OCI-LY1 (cell line): ENCODE data around the gene KRTAP1-5.

Source experiments
- H2AFZ ChIP-seq: fragments of 200-600 bp; sonication (generic), shearing (Covaris generic); 2 replicates; pipeline ENCODE4 v1.6.0; 2014; ENCODE audit warnings: antibody characterized with exemption, mild to moderate bottlenecking, low read length
- H3F3A ChIP-seq: fragments of 200-600 bp; sonication (generic), shearing (Covaris generic); 2 replicates; pipeline ENCODE4 v1.6.0; 2014; ENCODE audit warnings: mild to moderate bottlenecking, antibody characterized with exemption, low read length, moderate library complexity; ENCODE audit not compliant: insufficient read depth
- H3K27ac ChIP-seq: fragments of 200-600 bp; sonication (generic); 2 replicates; pipeline ENCODE4 v1.5.1; 2014; ENCODE audit warnings: low read length, mixed run types, mild to moderate bottlenecking, low read depth; ENCODE audit not compliant: poor library complexity, severe bottlenecking
- H3K27me3 ChIP-seq: fragments of 200-600 bp; sonication (generic); 2 replicates; pipeline ENCODE4 v1.6.0; 2014; ENCODE audit warnings: antibody characterized with exemption, mild to moderate bottlenecking, low read length, moderate library complexity; ENCODE audit not compliant: insufficient read depth
- H3K36me3 ChIP-seq: fragments of 200-600 bp; sonication (generic); 2 replicates; pipeline ENCODE4 v1.6.1; 2014; ENCODE audit warnings: mild to moderate bottlenecking, antibody characterized with exemption, low read length, moderate library complexity, mixed read lengths; ENCODE audit not compliant: insufficient read depth
- H3K4me1 ChIP-seq: fragments of 200-600 bp; sonication (generic); 2 replicates; pipeline ENCODE4 v1.5.1; 2014; ENCODE audit warnings: mild to moderate bottlenecking, low read length, moderate library complexity; ENCODE audit not compliant: insufficient read depth, severe bottlenecking
- H3K4me2 ChIP-seq: fragments of 200-600 bp; sonication (generic), shearing (Covaris generic); 2 replicates; pipeline ENCODE4 v1.6.1; 2014; ENCODE audit warnings: low read length
- H3K4me3 ChIP-seq: fragments of 200-600 bp; sonication (generic); 2 replicates; pipeline ENCODE4 v1.5.1; 2014; ENCODE audit warnings: low read length, low read depth, mild to moderate bottlenecking, mixed read lengths; ENCODE audit not compliant: poor library complexity, severe bottlenecking
- H3K79me2 ChIP-seq: fragments of 200-600 bp; shearing (Covaris generic); 2 replicates; pipeline ENCODE4 v1.6.1; 2016; ENCODE audit warnings: mixed run types, low read length, mixed read lengths; ENCODE audit not compliant: insufficient read depth
- H3K9ac ChIP-seq: fragments of 200-600 bp; sonication (generic), shearing (Covaris generic); 2 replicates; pipeline ENCODE4 v1.6.1; 2014; ENCODE audit warnings: mild to moderate bottlenecking, low read length, mixed read lengths
- H3K9me2 ChIP-seq: fragments of 200-600 bp; sonication (generic), shearing (Covaris generic); 2 replicates; pipeline ENCODE4 v1.6.1; 2014; ENCODE audit warnings: low read depth, mild to moderate bottlenecking, low read length, mixed read lengths
- H3K9me3 ChIP-seq: fragments of 200-600 bp; shearing (Covaris generic); 2 replicates; pipeline ENCODE4 v1.6.1; 2014; ENCODE audit warnings: low read length, mixed read lengths
- H4K20me1 ChIP-seq: fragments of 200-600 bp; sonication (generic), shearing (Covaris generic); 2 replicates; pipeline ENCODE4 v1.6.0; 2016; ENCODE audit warnings: mild to moderate bottlenecking, low read length; ENCODE audit not compliant: insufficient read depth
- CTCF ChIP-seq: fragments of 200-600 bp; sonication (generic), shearing (Covaris generic); IDR thresholded peaks from 2 replicates; pipeline ENCODE4 v1.5.1; 2017; ENCODE audit warnings: mild to moderate bottlenecking, antibody characterized with exemption, low read length, moderate library complexity, mixed read lengths
- EZH2 ChIP-seq: fragments of 200-600 bp; sonication (generic), shearing (Covaris generic); IDR thresholded peaks from 2 replicates; pipeline ENCODE4 v1.8.0; 2017; ENCODE audit warnings: borderline replicate concordance, mixed run types, mild to moderate bottlenecking, antibody characterized with exemption, low read length, moderate library complexity, mixed read lengths

KRTAP1-5 gene

DNA sequence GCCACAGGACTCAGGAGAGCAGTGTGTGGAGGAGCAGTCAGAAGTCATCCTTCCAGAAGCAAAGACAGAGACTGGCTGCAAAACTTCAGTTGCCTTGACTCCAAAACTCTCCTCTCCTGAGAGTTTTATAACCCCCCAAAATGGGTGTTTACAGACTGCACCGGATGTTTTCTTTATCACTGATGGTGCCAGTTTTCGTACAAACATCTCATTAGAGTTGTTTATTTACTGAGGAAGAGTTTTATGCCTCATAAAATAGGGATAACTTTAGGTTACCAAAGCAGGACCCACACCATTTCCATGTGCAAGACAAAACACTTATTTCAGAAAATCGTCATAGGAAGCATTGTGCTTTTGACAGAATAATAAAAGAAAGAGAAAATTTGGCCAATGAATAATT lies 42.8 kb downstream of the KRTAP1-5 start, which contains the start of gene KRT40:
KRT40 (minus strand) TSS at position 101 of the 400 bp plus-strand sequence; CDS start at position 48, 53 bp downstream.
- Histone ChIP-seq H3K79me2 (no peaks in the 10 kb centered on the region), H3K9ac (no peak within 1 kb of the TSS), H3K4me1 (no peaks in the 10 kb centered on the region), H3K4me3 (no peak within 1 kb of the TSS), H3K27me3 (no peaks in the 10 kb centered on the region), H2AFZ (no peak within 1 kb of the TSS), H4K20me1 (no peaks in the 10 kb centered on the region), H3K27ac (no peak within 1 kb of the TSS), H3K9me3 (no peaks in the 10 kb centered on the region), H3K36me3 (no peaks in the 10 kb centered on the region), H3F3A (no peaks in the 10 kb centered on the region), H3K9me2 (no peaks in the 10 kb centered on the region), H3K4me2 (no peak within 1 kb of the TSS)
- TF ChIP-seq CTCF (no peak), EZH2 (no peak)

GRCh38 chr17:40981115-40981514 lies 45.9 kb downstream of the KRTAP1-5 start:
- no peak overlapping the region for H3K4me2 ChIP-seq
- H4K20me1 ChIP-seq: no peaks in the 10 kb centered on the region
- H3K79me2 ChIP-seq: no peaks in the 10 kb centered on the region
- TF ChIP-seq CTCF: no peak
- TF ChIP-seq EZH2: no peak
- no peaks in the 10 kb centered on the region for H3K27me3 ChIP-seq
- no peak overlapping the region for H2AFZ ChIP-seq
- H3K4me1 ChIP-seq: no peaks in the 10 kb centered on the region
- H3K9ac ChIP-seq: no peak overlapping the region
- H3K9me2 ChIP-seq: no peaks in the 10 kb centered on the region
- no peak overlapping the region for H3K4me3 ChIP-seq
- H3K36me3 ChIP-seq: no peaks in the 10 kb centered on the region
- H3K9me3 ChIP-seq: no peaks in the 10 kb centered on the region
- no peak overlapping the region for H3K27ac ChIP-seq
- H3F3A ChIP-seq: no peaks in the 10 kb centered on the region

GRCh38 chr17:40980596-40980995 lies 46.4 kb downstream of the KRTAP1-5 start:
- Histone ChIP-seq H3K27ac (no peak overlapping the region), H3F3A (no peaks in the 10 kb centered on the region), H3K4me1 (no peaks in the 10 kb centered on the region), H3K4me3 (no peak overlapping the region), H3K27me3 (no peaks in the 10 kb centered on the region), H3K79me2 (no peaks in the 10 kb centered on the region), H2AFZ (no peak overlapping the region), H3K9me3 (no peaks in the 10 kb centered on the region), H3K36me3 (no peaks in the 10 kb centered on the region), H3K9ac (no peak overlapping the region), H3K9me2 (no peaks in the 10 kb centered on the region), H4K20me1 (no peaks in the 10 kb centered on the region), H3K4me2 (no peak overlapping the region)
- no peak for TF ChIP-seq EZH2
- TF ChIP-seq CTCF: no peak
